Measurements from ENCODE around the gene ALG5. TPM values are rescaled to one million over a fixed set of nuclear protein-coding genes. Genes with fewer than 3 reads are reported as not detected.

The ALG5 gene
- total RNA-seq, 1 donor, result 53.2 TPM

- DNase-seq (ENCODE audit: low read depth), result no peak
- no peak overlapping the region for H3K4me3 ChIP-seq (ENCODE audit: low read depth, low read length)
- TF ChIP-seq CTCF (IDR thresholded peaks at IDR 0.05; ENCODE audit: insufficient read depth, low read length), result no peak
Measured at GRCh38 chr13:36966404-36966803, 32.7 kb downstream of the ALG5 start.

- TF ChIP-seq CTCF (IDR thresholded peaks at IDR 0.05; ENCODE audit: insufficient read depth, low read length), result no peak
- no peak overlapping the region for H3K4me3 ChIP-seq (ENCODE audit: low read depth, low read length)
- peak; percentile 68 for DNase-seq (ENCODE audit: low read depth)
Measured at GRCh38 chr13:36965767-36966166, 33.4 kb downstream of the ALG5 start.

GRCh38 chr13:36959456-36960116 lies 39.6 kb downstream of the ALG5 start:
- no peak for TF ChIP-seq CTCF (IDR thresholded peaks at IDR 0.05; ENCODE audit: insufficient read depth, low read length)
- no peak overlapping the region for H3K4me3 ChIP-seq (ENCODE audit: low read depth, low read length)
- DNase-seq (ENCODE audit: low read depth), result peak; percentile 55

- no peak for TF ChIP-seq CTCF (IDR thresholded peaks at IDR 0.05; ENCODE audit: insufficient read depth, low read length)
- no peak for DNase-seq (ENCODE audit: low read depth)
- H3K4me3 ChIP-seq (ENCODE audit: low read depth, low read length), result no peak overlapping the region
Measured at GRCh38 chr13:36954542-36954941, 44.6 kb downstream of the ALG5 start.

- no peak overlapping the region for H3K4me3 ChIP-seq (ENCODE audit: low read depth, low read length)
- no peak for TF ChIP-seq CTCF (IDR thresholded peaks at IDR 0.05; ENCODE audit: insufficient read depth, low read length)
- DNase-seq (ENCODE audit: low read depth), result no peak
Measured at GRCh38 chr13:36950920-36951319, 48.2 kb downstream of the ALG5 start.

- no peak for TF ChIP-seq CTCF (IDR thresholded peaks at IDR 0.05; ENCODE audit: insufficient read depth, low read length)
- DNase-seq (ENCODE audit: low read depth), result no peak
Measured at GRCh38 chr13:36950330-36950729, 48.8 kb downstream of the ALG5 start.

GRCh38 chr13:36945078-36945477 lies 54.1 kb downstream of the ALG5 start:
- no peak for TF ChIP-seq CTCF (IDR thresholded peaks at IDR 0.05; ENCODE audit: insufficient read depth, low read length)
- DNase-seq (ENCODE audit: low read depth), result no peak
- no peak overlapping the region for H3K4me3 ChIP-seq (ENCODE audit: low read depth, low read length)

More at GRCh38 chr13:36950330-36950729, 48.8 kb downstream of the ALG5 start:
- H3K4me3 ChIP-seq (ENCODE audit: low read depth, low read length), result no peak overlapping the region

Measured in fibroblast of the aortic adventitia (primary cell).